ENCODE results near the gene TMEM31. TPM values are rescaled to one million over a fixed set of nuclear protein-coding genes. Genes with fewer than 3 reads are reported as not detected.

TMEM31 gene
- total and polyA plus RNA-seq, 9 of the 15 experiments (the other 6 are each of a cell fraction or from before 2014, with no cell fraction given), result 0.18 TPM; not detected in 8

DNA sequence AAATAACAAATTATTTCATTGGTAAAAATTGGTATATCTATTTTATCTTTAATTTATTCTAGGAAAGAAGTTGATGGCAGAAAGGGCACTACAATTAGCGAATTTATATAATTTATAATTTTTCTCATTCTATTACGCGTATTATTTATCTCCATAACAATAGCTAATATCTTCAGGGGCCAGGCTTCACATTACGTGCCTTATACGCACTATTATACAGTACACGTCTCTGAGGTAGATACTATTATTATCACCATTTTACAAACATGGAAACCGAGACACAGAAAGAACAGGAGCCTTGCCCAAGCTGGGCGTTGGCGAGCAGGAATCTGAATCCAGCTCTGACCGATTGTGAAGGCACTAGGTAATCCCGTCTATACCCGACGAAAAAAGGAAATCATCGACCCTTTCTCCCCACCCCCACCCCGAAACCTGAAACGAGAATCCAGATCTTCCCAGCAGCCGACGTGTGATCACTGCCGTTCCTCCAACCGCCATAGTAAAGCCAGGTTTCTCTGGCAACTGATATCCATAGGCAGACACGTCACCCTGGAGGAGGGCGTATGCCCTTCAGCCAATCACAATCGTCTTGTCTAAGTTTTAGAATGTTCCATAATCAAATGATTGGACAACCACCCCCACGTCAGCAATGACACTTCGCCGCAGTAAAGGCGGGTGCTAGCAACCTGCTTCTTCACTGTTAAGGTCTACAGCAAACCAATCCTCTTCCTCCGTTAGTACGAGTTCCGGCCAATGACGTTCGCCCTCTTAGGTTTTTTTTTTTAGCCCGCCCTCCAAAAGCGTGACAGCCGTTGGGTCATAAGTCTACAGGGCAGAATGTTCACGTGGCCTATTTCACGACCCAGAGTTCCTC lies 24.3 kb upstream of the TMEM31 start, which contains the start of gene MORF4L2 (continued):
- TF ChIP-seq, protein P1, sequence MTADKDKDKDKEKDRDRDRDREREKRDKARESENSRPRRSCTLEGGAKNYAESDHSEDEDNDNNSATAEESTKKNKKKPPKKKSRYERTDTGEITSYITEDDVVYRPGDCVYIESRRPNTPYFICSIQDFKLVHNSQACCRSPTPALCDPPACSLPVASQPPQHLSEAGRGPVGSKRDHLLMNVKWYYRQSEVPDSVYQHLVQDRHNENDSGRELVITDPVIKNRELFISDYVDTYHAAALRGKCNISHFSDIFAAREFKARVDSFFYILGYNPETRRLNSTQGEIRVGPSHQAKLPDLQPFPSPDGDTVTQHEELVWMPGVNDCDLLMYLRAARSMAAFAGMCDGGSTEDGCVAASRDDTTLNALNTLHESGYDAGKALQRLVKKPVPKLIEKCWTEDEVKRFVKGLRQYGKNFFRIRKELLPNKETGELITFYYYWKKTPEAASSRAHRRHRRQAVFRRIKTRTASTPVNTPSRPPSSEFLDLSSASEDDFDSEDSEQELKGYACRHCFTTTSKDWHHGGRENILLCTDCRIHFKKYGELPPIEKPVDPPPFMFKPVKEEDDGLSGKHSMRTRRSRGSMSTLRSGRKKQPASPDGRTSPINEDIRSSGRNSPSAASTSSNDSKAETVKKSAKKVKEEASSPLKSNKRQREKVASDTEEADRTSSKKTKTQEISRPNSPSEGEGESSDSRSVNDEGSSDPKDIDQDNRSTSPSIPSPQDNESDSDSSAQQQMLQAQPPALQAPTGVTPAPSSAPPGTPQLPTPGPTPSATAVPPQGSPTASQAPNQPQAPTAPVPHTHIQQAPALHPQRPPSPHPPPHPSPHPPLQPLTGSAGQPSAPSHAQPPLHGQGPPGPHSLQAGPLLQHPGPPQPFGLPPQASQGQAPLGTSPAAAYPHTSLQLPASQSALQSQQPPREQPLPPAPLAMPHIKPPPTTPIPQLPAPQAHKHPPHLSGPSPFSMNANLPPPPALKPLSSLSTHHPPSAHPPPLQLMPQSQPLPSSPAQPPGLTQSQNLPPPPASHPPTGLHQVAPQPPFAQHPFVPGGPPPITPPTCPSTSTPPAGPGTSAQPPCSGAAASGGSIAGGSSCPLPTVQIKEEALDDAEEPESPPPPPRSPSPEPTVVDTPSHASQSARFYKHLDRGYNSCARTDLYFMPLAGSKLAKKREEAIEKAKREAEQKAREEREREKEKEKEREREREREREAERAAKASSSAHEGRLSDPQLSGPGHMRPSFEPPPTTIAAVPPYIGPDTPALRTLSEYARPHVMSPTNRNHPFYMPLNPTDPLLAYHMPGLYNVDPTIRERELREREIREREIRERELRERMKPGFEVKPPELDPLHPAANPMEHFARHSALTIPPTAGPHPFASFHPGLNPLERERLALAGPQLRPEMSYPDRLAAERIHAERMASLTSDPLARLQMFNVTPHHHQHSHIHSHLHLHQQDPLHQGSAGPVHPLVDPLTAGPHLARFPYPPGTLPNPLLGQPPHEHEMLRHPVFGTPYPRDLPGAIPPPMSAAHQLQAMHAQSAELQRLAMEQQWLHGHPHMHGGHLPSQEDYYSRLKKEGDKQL (CRISPR knock-in tag; IDR thresholded peaks at IDR 0.05; ENCODE audit: borderline replicate concordance), result no peak
- TF ChIP-seq FOXK1 (CRISPR knock-in tag; IDR thresholded peaks at IDR 0.05; ENCODE audit: borderline replicate concordance) (no peak), CBX5 (IDR thresholded peaks at IDR 0.05; ENCODE audit: borderline replicate concordance, low read depth) (no peak), DIDO1 (tag; IDR thresholded peaks at IDR 0.05; ENCODE audit: low read depth) (no peak), CHD1 (IDR thresholded peaks at IDR 0.05; ENCODE audit: low read length) (peak; percentile 90), SMARCE1 (IDR thresholded peaks at IDR 0.05) (no peak), FOXA1 (IDR thresholded peaks at IDR 0.05; ENCODE audit: borderline replicate concordance) (no peak), TGIF2 (CRISPR knock-in tag; IDR thresholded peaks at IDR 0.05) (no peak), FOSL1 (tag; conservative IDR thresholded peaks at IDR 0.05) (peak; percentile 59), E2F3 (CRISPR knock-in tag; IDR thresholded peaks at IDR 0.05) (no peak), ZNF695 (CRISPR knock-in tag; IDR thresholded peaks at IDR 0.05) (no peak)
- TF ChIP-seq, protein P2, sequence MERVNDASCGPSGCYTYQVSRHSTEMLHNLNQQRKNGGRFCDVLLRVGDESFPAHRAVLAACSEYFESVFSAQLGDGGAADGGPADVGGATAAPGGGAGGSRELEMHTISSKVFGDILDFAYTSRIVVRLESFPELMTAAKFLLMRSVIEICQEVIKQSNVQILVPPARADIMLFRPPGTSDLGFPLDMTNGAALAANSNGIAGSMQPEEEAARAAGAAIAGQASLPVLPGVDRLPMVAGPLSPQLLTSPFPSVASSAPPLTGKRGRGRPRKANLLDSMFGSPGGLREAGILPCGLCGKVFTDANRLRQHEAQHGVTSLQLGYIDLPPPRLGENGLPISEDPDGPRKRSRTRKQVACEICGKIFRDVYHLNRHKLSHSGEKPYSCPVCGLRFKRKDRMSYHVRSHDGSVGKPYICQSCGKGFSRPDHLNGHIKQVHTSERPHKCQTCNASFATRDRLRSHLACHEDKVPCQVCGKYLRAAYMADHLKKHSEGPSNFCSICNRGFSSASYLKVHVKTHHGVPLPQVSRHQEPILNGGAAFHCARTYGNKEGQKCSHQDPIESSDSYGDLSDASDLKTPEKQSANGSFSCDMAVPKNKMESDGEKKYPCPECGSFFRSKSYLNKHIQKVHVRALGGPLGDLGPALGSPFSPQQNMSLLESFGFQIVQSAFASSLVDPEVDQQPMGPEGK (CRISPR knock-in tag; IDR thresholded peaks at IDR 0.05; ENCODE audit: borderline replicate concordance), result no peak
- TF ChIP-seq, protein P3, sequence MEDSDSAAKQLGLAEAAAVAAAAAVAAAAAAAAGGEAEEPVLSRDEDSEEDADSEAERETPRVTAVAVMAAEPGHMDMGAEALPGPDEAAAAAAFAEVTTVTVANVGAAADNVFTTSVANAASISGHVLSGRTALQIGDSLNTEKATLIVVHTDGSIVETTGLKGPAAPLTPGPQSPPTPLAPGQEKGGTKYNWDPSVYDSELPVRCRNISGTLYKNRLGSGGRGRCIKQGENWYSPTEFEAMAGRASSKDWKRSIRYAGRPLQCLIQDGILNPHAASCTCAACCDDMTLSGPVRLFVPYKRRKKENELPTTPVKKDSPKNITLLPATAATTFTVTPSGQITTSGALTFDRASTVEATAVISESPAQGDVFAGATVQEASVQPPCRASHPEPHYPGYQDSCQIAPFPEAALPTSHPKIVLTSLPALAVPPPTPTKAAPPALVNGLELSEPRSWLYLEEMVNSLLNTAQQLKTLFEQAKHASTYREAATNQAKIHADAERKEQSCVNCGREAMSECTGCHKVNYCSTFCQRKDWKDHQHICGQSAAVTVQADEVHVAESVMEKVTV (CRISPR knock-in tag; IDR thresholded peaks at IDR 0.05), result no peak
- TF ChIP-seq, protein P4, sequence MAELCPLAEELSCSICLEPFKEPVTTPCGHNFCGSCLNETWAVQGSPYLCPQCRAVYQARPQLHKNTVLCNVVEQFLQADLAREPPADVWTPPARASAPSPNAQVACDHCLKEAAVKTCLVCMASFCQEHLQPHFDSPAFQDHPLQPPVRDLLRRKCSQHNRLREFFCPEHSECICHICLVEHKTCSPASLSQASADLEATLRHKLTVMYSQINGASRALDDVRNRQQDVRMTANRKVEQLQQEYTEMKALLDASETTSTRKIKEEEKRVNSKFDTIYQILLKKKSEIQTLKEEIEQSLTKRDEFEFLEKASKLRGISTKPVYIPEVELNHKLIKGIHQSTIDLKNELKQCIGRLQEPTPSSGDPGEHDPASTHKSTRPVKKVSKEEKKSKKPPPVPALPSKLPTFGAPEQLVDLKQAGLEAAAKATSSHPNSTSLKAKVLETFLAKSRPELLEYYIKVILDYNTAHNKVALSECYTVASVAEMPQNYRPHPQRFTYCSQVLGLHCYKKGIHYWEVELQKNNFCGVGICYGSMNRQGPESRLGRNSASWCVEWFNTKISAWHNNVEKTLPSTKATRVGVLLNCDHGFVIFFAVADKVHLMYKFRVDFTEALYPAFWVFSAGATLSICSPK (IDR thresholded peaks at IDR 0.05; ENCODE audit: borderline replicate concordance), result no peak

All from K562 (cell line).